ENCODE data around the gene TALDO1. TPM values are rescaled to one million over a fixed set of nuclear protein-coding genes. Genes with fewer than 3 reads are reported as not detected.

The TALDO1 gene
- total and polyA plus RNA-seq, 2 donors (not counting 1 experiment from before 2014, with no cell fraction given), result 136 to 150 TPM

- no peaks in the 10 kb centered on the region for H3K27me3 ChIP-seq (ENCODE audit: control insufficient read depth, insufficient read depth, low read length)
- TF ChIP-seq EZH2 (IDR thresholded peaks at IDR 0.05; ENCODE audit: low read length, missing control alignments), result no peak
- no peak for TF ChIP-seq CTCF (conservative IDR thresholded peaks at IDR 0.05 in 1 of 2, IDR thresholded peaks at IDR 0.05 in 1 of 2; ENCODE audit: low read depth in 1 of 2, low read length in 2 of 2)
These were observed 18.5 kb downstream of the TALDO1 start for GRCh38 chr11:765802-766091.

GRCh38 chr11:766106-766935 is 19.1 kb downstream of the TALDO1 start:
- peaks cover 2% of the 10 kb centered on the region for H4K20me1 ChIP-seq (ENCODE audit: control insufficient read depth, extremely low read depth, insufficient read depth, low read length)
- H3K4me3 ChIP-seq (replicated peaks in 1 of 4; ENCODE audit: control extremely low read depth in 1 of 4, insufficient read depth in 1 of 4, low read depth in 3 of 4, low read length in 4 of 4), result no peak overlapping the region
- H2AFZ ChIP-seq (ENCODE audit: low read length), result no peak overlapping the region
- no peaks in the 10 kb centered on the region for H3K27me3 ChIP-seq (ENCODE audit: control insufficient read depth, insufficient read depth, low read length)
- no peak for DNase-seq (ENCODE audit: low read depth in 2 of 2)
- no peaks in the 10 kb centered on the region for H3K9me3 ChIP-seq (ENCODE audit: control insufficient read depth, insufficient read depth, low read depth, low read length)
- peaks cover 6% of the 10 kb centered on the region for H3K4me1 ChIP-seq (ENCODE audit: control insufficient read depth, extremely low read depth, insufficient read depth, low read length)
- H3K27ac ChIP-seq (ENCODE audit: insufficient read depth, low read length), result no peak overlapping the region
- H3K79me2 ChIP-seq (ENCODE audit: control insufficient read depth, insufficient read depth, low read length), result peaks cover 4% of the 10 kb centered on the region
- peaks cover 47% of the 10 kb centered on the region for H3K36me3 ChIP-seq (ENCODE audit: control insufficient read depth, insufficient read depth, low read length)
- H3K4me2 ChIP-seq (ENCODE audit: extremely low read depth, insufficient read depth, low read length), result no peak overlapping the region
- no peak for TF ChIP-seq CTCF (conservative IDR thresholded peaks at IDR 0.05 in 1 of 2, IDR thresholded peaks at IDR 0.05 in 1 of 2; ENCODE audit: low read depth in 1 of 2, low read length in 2 of 2)
- no peak for TF ChIP-seq EZH2 (IDR thresholded peaks at IDR 0.05; ENCODE audit: low read length, missing control alignments)
- H3K9ac ChIP-seq (ENCODE audit: insufficient read depth, low read length), result no peak overlapping the region

More at GRCh38 chr11:765802-766091, 18.5 kb downstream of the TALDO1 start:
- H3K4me1 ChIP-seq (ENCODE audit: control insufficient read depth, extremely low read depth, insufficient read depth, low read length), result peaks cover 6% of the 10 kb centered on the region
- H2AFZ ChIP-seq (ENCODE audit: low read length), result no peak overlapping the region
- H3K27ac ChIP-seq (ENCODE audit: insufficient read depth, low read length), result no peak overlapping the region
- peaks cover under 1% of the 10 kb centered on the region for H3K79me2 ChIP-seq (ENCODE audit: control insufficient read depth, insufficient read depth, low read length)
- no peaks in the 10 kb centered on the region for H3K9me3 ChIP-seq (ENCODE audit: control insufficient read depth, insufficient read depth, low read depth, low read length)
- no peak for DNase-seq (ENCODE audit: low read depth in 2 of 2)
- H3K4me3 ChIP-seq (replicated peaks in 1 of 4; ENCODE audit: control extremely low read depth in 1 of 4, insufficient read depth in 1 of 4, low read depth in 3 of 4, low read length in 4 of 4), result no peak overlapping the region
- H4K20me1 ChIP-seq (ENCODE audit: control insufficient read depth, extremely low read depth, insufficient read depth, low read length), result peaks cover 2% of the 10 kb centered on the region
- no peak overlapping the region for H3K9ac ChIP-seq (ENCODE audit: insufficient read depth, low read length)
- no peak overlapping the region for H3K4me2 ChIP-seq (ENCODE audit: extremely low read depth, insufficient read depth, low read length)
- peaks cover 43% of the 10 kb centered on the region for H3K36me3 ChIP-seq (ENCODE audit: control insufficient read depth, insufficient read depth, low read length)

DNA sequence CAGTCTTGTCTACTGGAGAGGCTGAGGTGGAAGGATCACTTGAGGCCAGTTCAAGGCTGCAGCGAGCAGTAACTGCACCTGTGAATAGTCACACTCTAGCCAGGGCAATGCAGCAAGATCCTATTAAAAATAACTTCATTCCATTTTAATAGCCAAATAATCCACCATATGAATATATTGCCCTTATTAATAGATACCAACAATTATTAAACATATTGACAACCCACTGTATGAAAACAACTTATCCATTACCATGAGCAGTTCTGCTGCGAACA is 19.6 kb downstream of the TALDO1 start:
- Histone ChIP-seq H3K79me2 (ENCODE audit: control insufficient read depth, insufficient read depth, low read length) (peaks cover 9% of the 10 kb centered on the region), H3K27me3 (ENCODE audit: control insufficient read depth, insufficient read depth, low read length) (no peaks in the 10 kb centered on the region), H3K4me3 (replicated peaks in 1 of 4; ENCODE audit: control extremely low read depth in 1 of 4, insufficient read depth in 1 of 4, low read depth in 3 of 4, low read length in 4 of 4) (no peak overlapping the region), H2AFZ (ENCODE audit: low read length) (no peak overlapping the region), H3K4me1 (ENCODE audit: control insufficient read depth, extremely low read depth, insufficient read depth, low read length) (peaks cover 6% of the 10 kb centered on the region), H3K27ac (ENCODE audit: insufficient read depth, low read length) (no peak overlapping the region), H3K9me3 (ENCODE audit: control insufficient read depth, insufficient read depth, low read depth, low read length) (no peaks in the 10 kb centered on the region), H3K36me3 (ENCODE audit: control insufficient read depth, insufficient read depth, low read length) (peaks cover 50% of the 10 kb centered on the region), H3K9ac (ENCODE audit: insufficient read depth, low read length) (no peak overlapping the region), H4K20me1 (ENCODE audit: control insufficient read depth, extremely low read depth, insufficient read depth, low read length) (peaks cover 2% of the 10 kb centered on the region), H3K4me2 (ENCODE audit: extremely low read depth, insufficient read depth, low read length) (no peak overlapping the region)
- DNase-seq (ENCODE audit: low read depth in 2 of 2), result no peak
- no peak for TF ChIP-seq CTCF (conservative IDR thresholded peaks at IDR 0.05 in 1 of 2, IDR thresholded peaks at IDR 0.05 in 1 of 2; ENCODE audit: low read depth in 1 of 2, low read length in 2 of 2)
